Endothelial cell of umbilical vein (primary cell): ENCODE data around the gene PLPPR5. TPM values are rescaled to one million over a fixed set of nuclear protein-coding genes. Genes with fewer than 3 reads are reported as not detected.

ENCODE experiments used
- BruUV-seq: library from RNA; stranded (reverse); fragments of 400-500 nt; replicated peaks from 2 replicates; lab custom pipeline; 2021; lab: Mats Ljungman, UMichigan
- CTCF ChIA-PET: fragments of 300-600, 350-600 bp; sonication (Branson Sonifier 250); formaldehyde crosslinking; loops from one replicate; lab custom pipeline; 2021; ENCODE audit warnings: antibody characterized with exemption, inconsistent platforms; lab: Charles Lee
- POLR2A ChIA-PET: fragments of 300-600, 350-600 bp; sonication (Branson Sonifier 250); formaldehyde crosslinking; loops from one replicate; lab custom pipeline; 2021; ENCODE audit warnings: antibody characterized with exemption, inconsistent platforms; lab: Charles Lee
- DNase-seq: peaks from one replicate; pipeline ENCODE4 v3.0.0-alpha.2; 2011; ENCODE audit warnings: low read depth, low spot score
- FAIRE-seq: peaks from 2 replicates; lab custom pipeline; 2011; peaks lifted over from hg19 to GRCh38; lab: Jason Lieb, UNC
- H2AFZ ChIP-seq: 2 replicates; pipeline ENCODE4 v1.6.0; 2012; ENCODE audit warnings: low read depth, low read length, control low read depth, inconsistent platforms
- H3K27ac ChIP-seq: 2 replicates; pipeline ENCODE4 v1.5.1; 2011; ENCODE audit warnings: low read depth, mild to moderate bottlenecking, control low read depth, low read length, moderate library complexity; ENCODE audit not compliant: insufficient read depth
- H3K27me3 ChIP-seq, 2 experiments: 2 replicates each; pipeline versions ENCODE4 v1.6.0 to v1.6.1; 2011; ENCODE audit warnings: low read length in 2 of 2, mixed read lengths in 1 of 2; ENCODE audit not compliant: control insufficient read depth in 2 of 2, insufficient read depth in 2 of 2
- H3K36me3 ChIP-seq, 2 experiments: 2 replicates in 1 of 2; 3 replicates in 1 of 2; pipeline ENCODE4 v1.5.1; 2011; ENCODE audit warnings: low read length in 2 of 2, mild to moderate bottlenecking in 1 of 2, moderate library complexity in 1 of 2; ENCODE audit not compliant: control insufficient read depth in 2 of 2, insufficient read depth in 2 of 2; ENCODE audit errors: extremely low read depth in 1 of 2
- H3K4me1 ChIP-seq: 3 replicates; pipeline ENCODE4 v1.5.1; 2011; ENCODE audit warnings: mild to moderate bottlenecking, low read length; ENCODE audit not compliant: control insufficient read depth, insufficient read depth; ENCODE audit errors: extremely low read depth
- H3K4me2 ChIP-seq: 2 replicates; pipeline ENCODE4 v1.6.1; 2011; ENCODE audit warnings: low read length, control low read depth, mixed read lengths; ENCODE audit not compliant: insufficient read depth
- H3K4me3 ChIP-seq, 3 experiments: fragments of 200-600 bp in 1 of 3; sonication (generic), shearing (Covaris generic) in 1 of 3; replicated peaks in 1 of 3; 2 replicates each; pipeline ENCODE4 v1.5.1; 2011 to 2016; ENCODE audit warnings: control low read depth in 3 of 3, low read length in 3 of 3, mild to moderate bottlenecking in 2 of 3, inconsistent platforms in 1 of 3, low read depth in 1 of 3, moderate library complexity in 1 of 3; ENCODE audit not compliant: insufficient read depth in 1 of 3
- H3K79me2 ChIP-seq: 2 replicates; pipeline ENCODE4 v1.6.0; 2012; ENCODE audit warnings: low read length, inconsistent platforms; ENCODE audit not compliant: control insufficient read depth, insufficient read depth
- H3K9ac ChIP-seq: replicated peaks from 2 replicates; pipeline ENCODE3; 2011; ENCODE audit warnings: low read length, control low read depth; ENCODE audit not compliant: insufficient read depth; ENCODE audit errors: extremely low read depth
- H3K9me1 ChIP-seq: replicated peaks from 3 replicates; pipeline ENCODE4 v1.6.0; 2011; ENCODE audit warnings: mild to moderate bottlenecking, low read length; ENCODE audit not compliant: control insufficient read depth, insufficient read depth; ENCODE audit errors: extremely low read depth
- H3K9me3 ChIP-seq: replicated peaks from 2 replicates; pipeline ENCODE4 v1.5.1; 2012; ENCODE audit warnings: low read length, inconsistent platforms; ENCODE audit not compliant: control insufficient read depth, insufficient read depth
- H4K20me1 ChIP-seq: replicated peaks from 2 replicates; pipeline ENCODE3; 2011; ENCODE audit warnings: mild to moderate bottlenecking, low read length; ENCODE audit not compliant: control insufficient read depth, insufficient read depth; ENCODE audit errors: extremely low read depth
- EZH2 ChIP-seq: IDR thresholded peaks from 2 replicates; pipeline ENCODE4 v1.6.1; 2012; ENCODE audit warnings: borderline replicate concordance, low read depth, mild to moderate bottlenecking, moderate library complexity, low read length, inconsistent platforms; ENCODE audit not compliant: severe bottlenecking
- FOS ChIP-seq: IDR thresholded peaks from 2 replicates; pipeline ENCODE4 v1.6.1; 2011; ENCODE audit warnings: mild to moderate bottlenecking, low read length, moderate library complexity, borderline replicate concordance; ENCODE audit not compliant: insufficient read depth
- GATA2 ChIP-seq: IDR thresholded peaks from 2 replicates; pipeline ENCODE4 v1.7.0; 2011; ENCODE audit warnings: low read depth, mild to moderate bottlenecking, moderate library complexity, mixed read lengths, low read length; ENCODE audit not compliant: insufficient read length, insufficient read depth
- JUN ChIP-seq: IDR thresholded peaks from 2 replicates; pipeline ENCODE4 v1.6.1; 2011; ENCODE audit warnings: borderline replicate concordance, low read depth; ENCODE audit not compliant: insufficient read length, insufficient read depth
- MYC ChIP-seq: IDR thresholded peaks from one replicate; pipeline ENCODE4 v1.6.1; 2011; ENCODE audit warnings: mild to moderate bottlenecking, low read depth, low read length
- POLR2A ChIP-seq: IDR thresholded peaks from 2 replicates; pipeline ENCODE4 v1.6.1; 2012; ENCODE audit warnings: low read depth, mild to moderate bottlenecking, control low read depth, low read length
- POLR2AphosphoS5 ChIP-seq: IDR thresholded peaks from 2 replicates; pipeline ENCODE4 v1.6.1; 2012; ENCODE audit warnings: low read depth, mild to moderate bottlenecking, control low read depth, low read length, moderate library complexity; ENCODE audit not compliant: insufficient read depth
- dilution Hi-C: fragments of 300-500 bp; cut with MboI; formaldehyde crosslinking; loops from one replicate; pipeline ENCODE4 v1.15.0; 2019; ENCODE audit warnings: low sequenced_read_pairs; ENCODE audit not compliant: extremely low pct_ligation_motif_present
- intact Hi-C: fragments of 100-400 bp; cut with micrococcal nuclease; formaldehyde crosslinking; loops from one replicate; pipeline ENCODE4 v1.10.0; 2022
- polyA plus RNA-seq, 4 experiments: library from polyadenylated mRNA; depleted of rRNA in 3 of 4; stranded (reverse) in 3 of 4; unstranded in 1 of 4; fragments of >200 nt; gene quantifications; 2 replicates each; pipeline versions ENCODE4 v1.2.1 to v1.2.3, GENCODE V29; 2011 to 2012; ENCODE audit warnings: missing spikeins in 1 of 4
- total RNA-seq: library from RNA; stranded (reverse); gene quantifications from 2 replicates; pipeline ENCODE4 v1.2.3, GENCODE V29; 2021
- TF ChIP-seq, protein P1 (sequence below), 2 donors: IDR thresholded peaks; 1 replicate in 1 of 2; 2 replicates in 1 of 2; pipeline ENCODE4 v1.5.1; 2011; ENCODE audit warnings: low read length in 2 of 2, mild to moderate bottlenecking in 2 of 2, moderate library complexity in 2 of 2, control low read depth in 1 of 2, inconsistent platforms in 1 of 2, low read depth in 1 of 2; ENCODE audit not compliant: insufficient read depth in 1 of 2; ENCODE audit errors: extremely low read depth in 1 of 2
- TF ChIP-seq, protein P2 (sequence below): IDR thresholded peaks from 2 replicates; pipeline ENCODE4 v1.6.1; 2011; ENCODE audit not compliant: insufficient read depth, insufficient read length

PLPPR5 gene
- total and polyA plus RNA-seq, 2 donors (not counting 3 experiments of a cell fraction or from before 2014, with no cell fraction given): not detected

DNA sequence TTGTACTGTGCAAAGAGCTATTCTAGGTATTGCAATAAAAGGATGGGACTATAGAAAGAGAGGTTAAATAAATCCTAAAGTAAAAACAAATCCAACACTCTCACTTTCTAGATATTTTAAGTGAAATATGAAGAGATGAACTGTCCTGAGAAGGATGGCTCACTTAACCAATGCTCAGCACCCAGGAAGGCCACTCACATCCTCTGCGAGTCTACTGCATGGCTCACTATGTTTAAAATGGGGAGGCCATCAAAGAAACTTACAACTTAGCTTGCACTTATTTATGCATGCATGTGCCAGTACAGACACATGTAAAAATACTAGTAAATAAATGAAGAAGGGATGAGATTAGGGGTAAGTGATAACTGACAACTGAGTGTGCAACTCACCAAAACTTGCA, 37.5 kb downstream of the PLPPR5 start:
- no peak overlapping the region for H3K9ac ChIP-seq
- no peaks in the 10 kb centered on the region for H3K9me3 ChIP-seq
- ChIA-PET POLR2A (no interaction called here), CTCF (interaction anchor here (0.9 to 1.5 kb wide), 2 partner anchors 25 kb away, joined by 3 to 5 read pairs; no protein-coding TSS in a partner anchor)
- H4K20me1 ChIP-seq: no peaks in the 10 kb centered on the region
- dilution Hi-C loops (no loop called here), intact Hi-C loops (no loop called here)
- H3K4me2 ChIP-seq: no peak overlapping the region
- no peaks in the 10 kb centered on the region for H3K79me2 ChIP-seq
- peaks cover 6 to 15% of the 10 kb centered on the region in 2 experiments for H3K27me3 ChIP-seq
- no peak overlapping the region for H3K4me3 ChIP-seq
- TF ChIP-seq GATA2 (no peak), MYC (no peak), JUN (no peak), POLR2A (no peak), FOS (no peak), EZH2 (no peak), POLR2AphosphoS5 (no peak)
- TF ChIP-seq, protein P1, sequence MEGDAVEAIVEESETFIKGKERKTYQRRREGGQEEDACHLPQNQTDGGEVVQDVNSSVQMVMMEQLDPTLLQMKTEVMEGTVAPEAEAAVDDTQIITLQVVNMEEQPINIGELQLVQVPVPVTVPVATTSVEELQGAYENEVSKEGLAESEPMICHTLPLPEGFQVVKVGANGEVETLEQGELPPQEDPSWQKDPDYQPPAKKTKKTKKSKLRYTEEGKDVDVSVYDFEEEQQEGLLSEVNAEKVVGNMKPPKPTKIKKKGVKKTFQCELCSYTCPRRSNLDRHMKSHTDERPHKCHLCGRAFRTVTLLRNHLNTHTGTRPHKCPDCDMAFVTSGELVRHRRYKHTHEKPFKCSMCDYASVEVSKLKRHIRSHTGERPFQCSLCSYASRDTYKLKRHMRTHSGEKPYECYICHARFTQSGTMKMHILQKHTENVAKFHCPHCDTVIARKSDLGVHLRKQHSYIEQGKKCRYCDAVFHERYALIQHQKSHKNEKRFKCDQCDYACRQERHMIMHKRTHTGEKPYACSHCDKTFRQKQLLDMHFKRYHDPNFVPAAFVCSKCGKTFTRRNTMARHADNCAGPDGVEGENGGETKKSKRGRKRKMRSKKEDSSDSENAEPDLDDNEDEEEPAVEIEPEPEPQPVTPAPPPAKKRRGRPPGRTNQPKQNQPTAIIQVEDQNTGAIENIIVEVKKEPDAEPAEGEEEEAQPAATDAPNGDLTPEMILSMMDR (IDR thresholded peaks at IDR 0.05; ENCODE audit: extremely low read depth in 1 of 2, insufficient read depth in 1 of 2, low read depth in 1 of 2, low read length in 2 of 2): no peak
- TF ChIP-seq, protein P2, sequence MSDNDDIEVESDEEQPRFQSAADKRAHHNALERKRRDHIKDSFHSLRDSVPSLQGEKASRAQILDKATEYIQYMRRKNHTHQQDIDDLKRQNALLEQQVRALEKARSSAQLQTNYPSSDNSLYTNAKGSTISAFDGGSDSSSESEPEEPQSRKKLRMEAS: no peak
- no peaks in the 10 kb centered on the region for H3K36me3 ChIP-seq
- no peaks in the 10 kb centered on the region for H3K9me1 ChIP-seq
- FAIRE-seq (no peak), DNase-seq (no peak)
- no peak overlapping the region for H2AFZ ChIP-seq
- H3K27ac ChIP-seq: no peak overlapping the region
- H3K4me1 ChIP-seq: no peaks in the 10 kb centered on the region
- no TSS peak for BruUV-seq
